ENCODE data around the gene RAB10.
"Not testable (repeated sequence)": the region's sequence is repeated elsewhere in the genome, so short reads cannot be mapped to it uniquely, and the experiment has no call there.

RAB10 gene

DNA sequence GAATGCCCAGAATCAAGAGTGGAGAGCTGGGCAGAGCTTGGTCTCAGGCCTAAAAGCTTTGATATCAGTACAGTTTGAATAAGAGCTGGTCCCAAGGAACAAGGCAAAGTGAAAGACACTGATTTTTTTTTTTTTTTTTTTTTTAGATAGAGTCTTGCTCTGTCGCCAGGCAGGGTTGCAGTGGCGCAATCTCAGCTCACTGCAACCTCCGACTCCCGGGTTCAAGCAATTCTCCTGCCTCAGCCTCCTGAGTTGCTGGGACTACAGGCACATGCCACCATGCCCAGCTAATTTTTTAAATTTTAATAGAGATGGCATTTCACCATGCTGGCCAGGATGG is 17.2 kb upstream of the RAB10 start:
- not testable (repeated sequence) for DNase-seq

DNA sequence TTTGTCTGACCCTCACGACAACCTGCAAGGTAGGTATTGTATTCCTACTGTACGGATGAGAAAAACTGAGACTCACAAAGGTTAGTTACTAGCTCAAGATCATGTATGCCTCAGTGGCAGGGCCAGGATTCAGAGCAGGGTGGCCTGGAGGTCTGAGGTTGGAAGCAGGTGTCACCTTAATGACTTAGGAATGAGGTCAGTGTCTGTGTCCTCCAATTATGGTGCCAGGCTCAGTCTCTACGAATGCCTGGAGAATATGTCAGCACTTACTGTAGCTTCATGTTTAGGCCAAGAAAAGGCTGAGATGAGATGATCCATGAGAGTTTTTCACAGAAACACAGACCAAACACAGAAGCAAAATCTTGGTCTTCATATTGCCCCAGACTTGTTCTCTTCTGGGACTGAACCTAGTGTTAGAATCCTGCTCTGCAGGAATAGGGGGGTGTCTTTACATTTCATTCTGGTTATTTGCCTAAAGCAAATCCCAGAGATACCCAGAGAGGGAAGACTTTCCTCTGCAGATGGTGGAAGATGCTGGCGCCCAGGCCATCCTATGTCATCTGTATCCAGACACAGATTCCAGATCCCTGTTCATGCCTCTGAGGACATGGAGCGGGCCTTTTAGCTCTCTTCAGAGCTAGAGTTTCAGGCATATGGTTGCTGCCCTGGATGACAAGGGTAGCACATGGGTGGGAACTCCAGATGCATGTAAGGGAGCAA is 16.3 kb upstream of the RAB10 start:
- no peak for DNase-seq

DNA sequence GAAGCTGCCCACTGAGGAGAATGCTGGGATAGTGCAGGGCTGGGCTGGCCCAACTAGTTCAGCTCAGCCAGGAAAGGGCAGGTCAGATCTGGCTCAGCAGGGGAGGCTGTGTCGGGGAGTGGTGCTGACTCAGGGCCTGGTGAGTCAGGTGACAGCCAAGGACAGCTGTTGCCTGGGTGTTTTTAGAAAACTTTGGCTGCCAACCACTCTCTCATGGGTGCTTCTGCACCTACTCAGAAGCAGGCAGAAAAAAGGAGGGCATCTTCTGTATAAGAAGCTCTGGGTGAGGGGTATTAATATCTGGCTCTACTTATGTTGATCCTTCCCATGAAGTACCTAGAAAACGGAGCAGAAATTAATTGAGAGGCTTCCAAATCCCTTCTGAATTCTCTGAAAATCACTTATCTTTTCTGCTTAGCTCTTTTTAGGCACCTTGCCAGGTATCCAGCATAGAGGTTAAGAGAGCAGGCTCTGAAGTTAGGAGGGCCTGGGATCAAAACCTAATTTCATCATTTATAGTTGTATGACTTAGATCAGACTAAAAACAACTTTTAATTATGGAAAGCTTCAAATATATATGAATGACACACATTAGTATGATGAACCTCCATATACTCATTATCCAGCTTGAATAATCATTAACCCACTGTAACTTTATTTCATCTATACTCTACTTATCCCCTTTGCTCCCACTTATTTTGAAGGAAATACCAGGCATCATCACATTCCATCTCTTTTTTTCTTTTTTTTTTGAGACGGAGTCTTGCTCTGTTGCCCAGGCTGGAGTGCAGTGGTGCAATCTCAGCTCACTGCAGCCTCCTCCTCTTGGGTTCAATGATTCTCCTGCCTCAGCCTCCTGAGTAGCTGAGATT is 15.5 kb upstream of the RAB10 start:
- DNase-seq, result peak in 1 of 5 experiments; percentile 49

DNA sequence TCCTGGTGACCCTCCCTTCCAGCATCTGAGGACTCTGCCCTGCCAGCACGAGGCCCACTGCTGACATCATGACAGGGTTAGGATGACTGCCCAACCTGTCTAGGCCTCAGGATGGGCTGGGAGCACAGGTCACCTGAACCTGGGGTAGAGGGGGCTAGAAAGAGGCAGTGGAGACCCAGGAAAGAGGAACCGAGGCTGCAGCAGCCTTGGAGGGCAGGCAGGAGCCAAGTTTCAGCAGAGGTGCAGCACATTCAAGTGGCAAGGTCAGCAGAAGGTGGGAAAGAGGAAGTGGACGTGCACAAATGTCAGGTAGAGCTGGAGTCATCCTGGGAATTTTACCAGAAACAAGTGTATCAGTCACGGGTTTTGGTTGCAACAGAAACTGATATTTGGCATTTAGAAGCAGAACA is 13.6 kb upstream of the RAB10 start:
- DNase-seq, result no peak

GRCh38 chr2:26024260-26024659 is 9.6 kb upstream of the RAB10 start:
- no peak for DNase-seq

DNA sequence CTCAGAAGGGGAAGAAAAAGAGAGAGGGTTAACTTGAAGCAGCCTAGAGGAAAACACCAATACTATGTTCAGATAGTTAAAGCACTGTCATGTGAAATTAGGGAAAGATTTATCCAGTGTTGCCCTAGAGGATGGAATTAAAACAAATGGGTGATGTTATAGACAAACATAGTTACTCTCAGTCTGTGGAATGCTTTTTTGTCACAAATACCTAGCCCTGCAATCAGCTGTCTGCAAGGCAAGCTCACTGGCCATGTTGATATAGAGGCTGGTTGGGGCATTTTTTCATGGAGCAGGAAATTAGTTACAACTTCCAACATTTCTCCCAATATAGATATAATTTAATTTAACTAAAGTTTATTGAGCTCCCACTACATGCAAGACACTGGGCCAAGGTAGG is 8.4 kb upstream of the RAB10 start:
- no peak for DNase-seq

DNA sequence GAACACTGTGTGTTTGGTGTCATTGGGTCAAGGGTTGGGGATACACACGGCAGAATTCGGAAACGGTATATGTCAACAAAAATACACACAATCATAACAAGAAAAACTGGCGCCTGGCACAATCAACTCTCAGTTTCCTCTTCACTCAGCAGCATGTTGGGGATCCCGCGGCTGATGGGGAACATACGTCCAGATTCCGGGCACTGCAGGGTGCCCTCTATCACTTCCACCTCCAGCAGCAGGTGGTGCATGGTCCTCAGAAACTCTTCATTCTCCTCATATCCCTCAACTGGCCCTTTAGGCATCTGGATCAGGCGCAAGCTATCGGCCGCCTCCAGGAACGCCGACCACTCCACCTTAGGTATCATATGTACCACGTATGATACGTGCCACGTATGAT is 5.8 kb upstream of the RAB10 start:
- DNase-seq, result not testable (repeated sequence)

DNA sequence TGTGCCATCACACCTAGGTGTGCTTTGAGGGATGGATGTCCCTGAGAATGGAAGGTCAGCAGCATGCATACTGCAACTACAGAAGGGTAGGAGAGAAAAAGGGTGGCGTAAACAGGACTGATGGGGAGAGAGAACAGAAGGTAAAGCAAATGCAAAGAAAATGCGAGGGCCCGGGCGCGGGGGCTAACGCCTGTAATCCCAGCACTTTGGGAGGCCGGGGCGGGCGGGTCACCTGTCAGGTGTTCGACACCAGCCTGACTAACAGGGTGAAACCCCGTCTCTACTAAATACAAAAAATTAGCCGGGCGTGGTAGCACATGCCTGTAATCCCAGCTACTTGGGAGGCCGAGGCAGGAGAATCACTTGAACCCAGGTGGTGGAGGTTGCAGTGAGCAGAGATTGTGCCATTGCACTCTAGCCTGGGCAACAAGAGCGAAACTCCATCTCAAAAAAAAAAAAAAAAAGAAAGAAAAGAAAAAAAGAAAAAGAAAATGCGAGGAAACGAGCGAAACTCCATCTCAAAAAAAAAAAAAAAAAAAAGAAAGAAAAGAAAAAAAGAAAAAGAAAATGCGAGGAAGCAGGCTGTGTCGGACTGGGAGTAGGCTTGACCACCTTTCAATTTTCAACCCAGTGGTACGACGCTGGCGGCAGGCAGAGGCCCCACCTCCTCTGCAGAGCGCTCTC is 1.2 kb upstream of the RAB10 start:
- not testable (repeated sequence) for DNase-seq

GRCh38 chr2:26033270-26033817 is 540 bp upstream of the RAB10 start:
- peak in 1 of 5 experiments; percentile 9 for DNase-seq

GRCh38 chr2:26034637-26034992 is 731 bp downstream of the RAB10 start:
- peak in 1 of 5 experiments; percentile 33 for DNase-seq

- DNase-seq, result peak in 1 of 5 experiments; percentile 40
These were observed 1.3 kb downstream of the RAB10 start for GRCh38 chr2:26035090-26035743.

- DNase-seq, result no peak
These were observed 5.9 kb downstream of the RAB10 start for GRCh38 chr2:26039603-26040323.

DNA sequence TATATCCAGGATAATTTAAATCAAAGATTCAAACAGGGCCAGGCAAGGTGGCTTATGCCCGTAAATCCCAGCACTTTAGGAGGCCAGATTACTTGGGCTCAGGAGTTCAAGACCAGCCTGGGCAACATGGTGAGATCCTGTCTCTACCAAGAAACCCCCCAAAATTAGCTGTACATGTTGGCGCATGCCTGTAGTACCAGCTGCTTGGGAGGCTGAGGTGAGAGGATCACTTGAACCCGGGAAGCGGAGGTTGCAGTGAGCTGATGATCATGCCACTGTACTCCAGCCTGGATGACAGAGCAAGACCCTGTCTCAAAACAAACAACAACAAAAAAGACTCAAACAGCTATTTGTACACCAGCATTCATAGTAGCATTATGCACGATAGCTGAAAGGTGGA is 9.2 kb downstream of the RAB10 start:
- DNase-seq, result no peak

- DNase-seq, result peak in 2 of 5 experiments; percentile 16 to 17
These were observed 10.2 kb downstream of the RAB10 start for GRCh38 chr2:26043862-26044696.

- DNase-seq, result no peak
These were observed 14.9 kb downstream of the RAB10 start for GRCh38 chr2:26048791-26049190.

GRCh38 chr2:26049641-26050040 is 15.8 kb downstream of the RAB10 start:
- DNase-seq, result no peak

GRCh38 chr2:26052740-26053139 is 18.9 kb downstream of the RAB10 start:
- no peak for DNase-seq

GRCh38 chr2:26054598-26055348 is 20.9 kb downstream of the RAB10 start:
- peak in 1 of 5 experiments; percentile 43 for DNase-seq

GRCh38 chr2:26058390-26058789 is 24.5 kb downstream of the RAB10 start:
- no peak for DNase-seq

- DNase-seq, result no peak
These were observed 25.7 kb downstream of the RAB10 start for GRCh38 chr2:26059542-26059941.

Data from T-helper 2 cell (primary cell).